Mesenchymal stem cell (in vitro differentiated cells and primary cell): Measurements from ENCODE around the gene EFHD2.

Experiments used
- DNase-seq: peaks from one replicate; pipeline ENCODE4 v3.0.0-alpha.2; 2013
- H2AFZ ChIP-seq: one replicate; pipeline ENCODE4 v1.6.1; 2013; ENCODE audit warnings: low read depth, mild to moderate bottlenecking, control low read depth, inconsistent platforms, low read length, moderate library complexity
- H2AK5ac ChIP-seq: 2 replicates; pipeline ENCODE4 v1.6.1; 2013; ENCODE audit warnings: low read length, moderate library complexity, mild to moderate bottlenecking, inconsistent platforms; ENCODE audit not compliant: severe bottlenecking
- H2BK120ac ChIP-seq: one replicate; pipeline ENCODE4 v1.6.1; 2013; ENCODE audit warnings: low read depth, mild to moderate bottlenecking, inconsistent platforms, low read length, moderate library complexity
- H2BK12ac ChIP-seq, 2 experiments: one replicate each; pipeline ENCODE4 v1.6.1; 2013; ENCODE audit warnings: inconsistent platforms in 2 of 2, low read length in 2 of 2, mild to moderate bottlenecking in 2 of 2, moderate library complexity in 2 of 2, control low read depth in 1 of 2
- H2BK15ac ChIP-seq: one replicate; pipeline ENCODE4 v1.6.1; 2013; ENCODE audit warnings: mild to moderate bottlenecking, low read depth, inconsistent platforms; ENCODE audit not compliant: poor library complexity, severe bottlenecking
- H2BK5ac ChIP-seq: 2 replicates; pipeline ENCODE4 v1.6.1; 2013; ENCODE audit warnings: low read depth, mild to moderate bottlenecking, low read length, control low read depth, inconsistent platforms; ENCODE audit not compliant: poor library complexity, severe bottlenecking
- H3K14ac ChIP-seq, 2 experiments: one replicate each; pipeline ENCODE4 v1.6.1; 2013; ENCODE audit warnings: inconsistent platforms in 2 of 2, low read length in 2 of 2, control low read depth in 1 of 2, mild to moderate bottlenecking in 1 of 2, moderate library complexity in 1 of 2
- H3K18ac ChIP-seq, 2 experiments: one replicate each; pipeline ENCODE4 v1.6.1; 2013; ENCODE audit warnings: inconsistent platforms in 2 of 2, low read length in 2 of 2, control low read depth in 1 of 2, low read depth in 1 of 2, mild to moderate bottlenecking in 1 of 2
- H3K23ac ChIP-seq, 2 experiments: one replicate each; pipeline ENCODE4 v1.6.1; 2013; ENCODE audit warnings: inconsistent platforms in 2 of 2, low read length in 2 of 2, mild to moderate bottlenecking in 2 of 2, moderate library complexity in 2 of 2, control low read depth in 1 of 2
- H3K27ac ChIP-seq: 2 replicates; pipeline ENCODE4 v1.5.1; 2013; ENCODE audit warnings: mild to moderate bottlenecking, moderate library complexity, low read length, control low read depth, inconsistent platforms; ENCODE audit not compliant: poor library complexity, severe bottlenecking
- H3K27me3 ChIP-seq, 2 experiments: 2 replicates each; pipeline versions ENCODE4 v1.6.1 to v1.7.0; 2013; ENCODE audit warnings: low read length in 2 of 2, mild to moderate bottlenecking in 2 of 2, moderate library complexity in 2 of 2, control low read depth in 1 of 2, inconsistent platforms in 1 of 2; ENCODE audit not compliant: control insufficient read depth in 1 of 2, insufficient read depth in 1 of 2
- H3K36me3 ChIP-seq, 2 experiments: 2 replicates each; pipeline versions ENCODE4 v1.6.1 to v1.7.0; 2013; ENCODE audit warnings: low read length in 2 of 2, control low read depth in 1 of 2, inconsistent platforms in 1 of 2, low read depth in 1 of 2, mild to moderate bottlenecking in 1 of 2; ENCODE audit not compliant: insufficient read depth in 2 of 2, control insufficient read depth in 1 of 2
- H3K4ac ChIP-seq, 2 experiments: one replicate each; pipeline ENCODE4 v1.6.1; 2013; ENCODE audit warnings: inconsistent platforms in 2 of 2, low read length in 2 of 2, mild to moderate bottlenecking in 2 of 2, moderate library complexity in 2 of 2, control low read depth in 1 of 2, low read depth in 1 of 2
- H3K4me1 ChIP-seq: 2 replicates; pipeline ENCODE4 v1.6.1; 2013; ENCODE audit warnings: low read depth, low read length, control low read depth; ENCODE audit not compliant: control insufficient read depth, insufficient read depth
- H3K4me2 ChIP-seq: 2 replicates; pipeline ENCODE4 v1.6.1; 2013; ENCODE audit warnings: low read length, mild to moderate bottlenecking, inconsistent platforms; ENCODE audit not compliant: poor library complexity, severe bottlenecking
- H3K4me3 ChIP-seq, 2 experiments: 2 replicates each; pipeline versions ENCODE4 v1.5.1 to v1.7.0; 2013; ENCODE audit warnings: low read length in 2 of 2, mild to moderate bottlenecking in 2 of 2, control low read depth in 1 of 2, low read depth in 1 of 2; ENCODE audit not compliant: insufficient read depth in 1 of 2
- H3K79me1 ChIP-seq: replicated peaks from 2 replicates; pipeline ENCODE4 v1.6.1; 2013; ENCODE audit warnings: mild to moderate bottlenecking, control low read depth, low read length, inconsistent platforms; ENCODE audit not compliant: poor library complexity, severe bottlenecking
- H3K9ac ChIP-seq: 2 replicates; pipeline ENCODE4 v1.7.0; 2013; ENCODE audit warnings: mild to moderate bottlenecking, low read length, moderate library complexity
- H3K9me3 ChIP-seq: 2 replicates; pipeline ENCODE4 v1.7.0; 2013; ENCODE audit warnings: mild to moderate bottlenecking, low read length; ENCODE audit not compliant: control insufficient read depth
- H4K8ac ChIP-seq: one replicate; pipeline ENCODE4 v1.6.1; 2013; ENCODE audit warnings: inconsistent platforms, mild to moderate bottlenecking, low read length, moderate library complexity
- H4K91ac ChIP-seq: one replicate; pipeline ENCODE4 v1.6.1; 2013; ENCODE audit warnings: mild to moderate bottlenecking, low read length, inconsistent platforms
- WGBS: methylation state at CpG from one replicate; pipeline ENCODE4 v1.1.7; 2013; ENCODE audit warnings: mixed read lengths; 5-methylcytosine and 5-hydroxymethylcytosine counted together

EFHD2 gene

GRCh38 chr1:15435239-15436077 is 25.8 kb downstream of the EFHD2 start:
- H3K4me2 ChIP-seq: no peak overlapping the region
- H3K4ac ChIP-seq: no peak overlapping the region
- no peak overlapping the region for H2BK120ac ChIP-seq
- peaks cover 3 to 14% of the 10 kb centered on the region in 2 experiments for H3K36me3 ChIP-seq
- no peak overlapping the region for H2BK15ac ChIP-seq
- no peaks in the 10 kb centered on the region for H3K79me1 ChIP-seq
- H2AFZ ChIP-seq: no peak overlapping the region
- H3K4me3 ChIP-seq: no peak overlapping the region
- no peak for DNase-seq
- peaks cover 7% of the 10 kb centered on the region for H3K4me1 ChIP-seq
- peak overlapping the region in 1 of 2 experiments; percentile 43 for H2BK12ac ChIP-seq
- peak overlapping the region; percentile 64 for H4K91ac ChIP-seq
- H3K14ac ChIP-seq: peak overlapping the region in 1 of 2 experiments; percentile 96
- H3K27ac ChIP-seq: no peak overlapping the region
- WGBS: 92% methylated on average over 17 of the region's 17 CpGs
- no peak overlapping the region for H3K9ac ChIP-seq
- H3K9me3 ChIP-seq: no peaks in the 10 kb centered on the region
- H2AK5ac ChIP-seq: no peak overlapping the region
- H2BK5ac ChIP-seq: no peak overlapping the region
- H3K18ac ChIP-seq: no peak overlapping the region
- peaks cover 0 to 3% of the 10 kb centered on the region in 2 experiments for H3K27me3 ChIP-seq
- peak overlapping the region; percentile 45 for H4K8ac ChIP-seq
- H3K23ac ChIP-seq: no peak overlapping the region

DNA sequence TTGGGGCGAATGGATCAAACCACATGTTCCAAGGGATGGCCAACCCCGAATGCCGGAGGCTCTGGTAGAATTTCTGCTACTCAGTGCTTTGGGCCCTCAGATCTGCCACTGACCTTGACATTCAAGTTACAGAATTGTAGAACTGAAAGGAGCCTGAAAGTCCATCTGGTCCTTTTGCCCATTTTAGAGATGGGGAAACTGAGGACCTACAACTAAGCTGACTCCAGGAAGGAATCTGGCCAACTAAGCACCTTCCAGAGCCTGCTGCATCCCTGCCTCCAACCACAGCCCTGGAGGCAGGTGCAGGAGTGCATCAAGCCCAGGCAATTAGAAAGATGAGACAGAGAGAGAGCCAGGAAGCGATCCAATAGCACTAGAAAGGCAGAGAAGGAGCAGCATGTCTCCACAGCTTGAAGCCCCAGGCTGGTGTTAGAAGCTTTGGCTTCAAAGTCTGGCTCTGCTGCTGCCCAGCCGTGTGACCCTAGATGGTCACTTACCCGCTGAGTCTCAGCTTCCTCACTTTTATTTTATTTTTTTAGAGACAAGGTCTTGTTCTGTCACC is 27.3 kb downstream of the EFHD2 start:
- H3K18ac ChIP-seq: no peak overlapping the region
- H3K9me3 ChIP-seq: no peaks in the 10 kb centered on the region
- H3K27me3 ChIP-seq: peaks cover 0 to 6% of the 10 kb centered on the region in 2 experiments
- H3K9ac ChIP-seq: no peak overlapping the region
- H3K79me1 ChIP-seq: no peaks in the 10 kb centered on the region
- no peak overlapping the region for H2BK12ac ChIP-seq
- DNase-seq: no peak
- no peak overlapping the region for H2BK120ac ChIP-seq
- peaks cover 0 to 3% of the 10 kb centered on the region in 2 experiments for H3K36me3 ChIP-seq
- no peak overlapping the region for H3K4me2 ChIP-seq
- no peak overlapping the region for H2AFZ ChIP-seq
- H3K4me3 ChIP-seq: no peak overlapping the region
- no peak overlapping the region for H2AK5ac ChIP-seq
- 93% methylated on average over 6 of the region's 6 CpGs for WGBS
- H3K27ac ChIP-seq: no peak overlapping the region
- no peak overlapping the region for H3K4ac ChIP-seq
- H2BK15ac ChIP-seq: no peak overlapping the region
- no peak overlapping the region for H4K8ac ChIP-seq
- peaks cover 7% of the 10 kb centered on the region for H3K4me1 ChIP-seq
- H3K14ac ChIP-seq: no peak overlapping the region
- H3K23ac ChIP-seq: no peak overlapping the region
- H2BK5ac ChIP-seq: no peak overlapping the region
- H4K91ac ChIP-seq: no peak overlapping the region

DNA sequence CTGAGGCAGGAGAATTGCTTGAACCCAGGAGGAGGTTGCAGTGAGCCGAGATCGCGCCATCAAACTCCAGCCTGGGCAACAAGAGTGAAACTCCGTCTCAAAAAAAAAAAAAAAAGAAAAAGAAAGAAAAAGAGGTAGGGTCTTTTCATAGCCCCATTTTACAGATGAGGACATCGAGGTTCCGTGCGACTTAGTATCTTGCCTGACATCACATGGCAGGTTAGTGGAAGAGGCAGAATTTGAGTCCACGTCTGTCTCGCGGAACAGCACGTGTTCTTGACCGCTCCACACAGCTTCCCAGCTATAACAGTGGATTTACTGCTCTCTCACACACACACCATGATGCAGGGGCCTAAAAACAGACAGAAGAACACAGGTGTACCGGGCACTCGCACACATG is 29.6 kb downstream of the EFHD2 start:
- Histone ChIP-seq H3K4me2 (no peak overlapping the region), H3K18ac (no peak overlapping the region), H3K79me1 (no peaks in the 10 kb centered on the region), H2BK120ac (no peak overlapping the region), H2AK5ac (no peak overlapping the region), H2BK5ac (no peak overlapping the region), H3K36me3 (no peaks in the 10 kb centered on the region), H3K27ac (no peak overlapping the region), H3K4me3 (no peak overlapping the region), H4K8ac (no peak overlapping the region), H2BK12ac (no peak overlapping the region), H2BK15ac (no peak overlapping the region), H3K9me3 (no peaks in the 10 kb centered on the region), H3K4me1 (peaks cover 2% of the 10 kb centered on the region), H3K23ac (no peak overlapping the region), H4K91ac (no peak overlapping the region), H2AFZ (no peak overlapping the region), H3K4ac (no peak overlapping the region), H3K27me3 (peaks cover 3 to 29% of the 10 kb centered on the region in 2 experiments), H3K9ac (no peak overlapping the region), H3K14ac (no peak overlapping the region)
- DNase-seq: no peak
- 96% methylated on average over 12 of the region's 14 CpGs for WGBS

DNA sequence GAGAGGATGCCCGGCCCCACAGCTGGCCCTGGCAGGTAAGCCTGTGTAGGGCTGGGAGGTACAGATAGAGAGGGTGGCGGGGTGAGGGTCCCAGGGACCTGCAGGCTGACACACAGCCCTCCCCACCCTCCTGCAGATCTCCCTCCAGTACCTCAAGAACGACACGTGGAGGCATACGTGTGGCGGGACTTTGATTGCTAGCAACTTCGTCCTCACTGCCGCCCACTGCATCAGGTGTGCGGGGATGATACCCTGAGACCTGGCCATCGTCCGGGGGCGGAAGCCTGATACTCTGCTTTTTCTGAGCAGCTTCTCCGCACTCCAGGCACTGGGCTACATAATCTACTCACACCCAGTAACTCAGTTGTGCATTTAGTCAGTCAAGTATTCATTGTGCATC is 30.7 kb downstream of the EFHD2 start:
- Histone ChIP-seq H3K4me1 (peaks cover under 1% of the 10 kb centered on the region), H3K4ac (no peak overlapping the region), H3K36me3 (no peaks in the 10 kb centered on the region), H2BK120ac (no peak overlapping the region), H2BK5ac (no peak overlapping the region), H4K91ac (no peak overlapping the region), H3K9ac (no peak overlapping the region), H3K14ac (no peak overlapping the region), H3K27me3 (peaks cover 3 to 38% of the 10 kb centered on the region in 2 experiments), H3K18ac (no peak overlapping the region), H2AK5ac (no peak overlapping the region), H3K23ac (no peak overlapping the region), H2AFZ (no peak overlapping the region), H3K27ac (no peak overlapping the region), H3K79me1 (no peaks in the 10 kb centered on the region), H2BK15ac (no peak overlapping the region), H3K4me3 (no peak overlapping the region), H3K9me3 (no peaks in the 10 kb centered on the region), H4K8ac (no peak overlapping the region), H2BK12ac (no peak overlapping the region), H3K4me2 (no peak overlapping the region)
- no peak for DNase-seq
- 87% methylated on average over 11 of the region's 13 CpGs for WGBS
